ENCODE data around the gene MYO1D.
"Not testable (repeated sequence)": the region's sequence is repeated elsewhere in the genome, so short reads cannot be mapped to it uniquely, and the experiment has no call there.

Gene MYO1D

GRCh38 chr17:32660496-32660985 lies 216.4 kb downstream of the MYO1D start:
- no peak for DNase-seq

DNA sequence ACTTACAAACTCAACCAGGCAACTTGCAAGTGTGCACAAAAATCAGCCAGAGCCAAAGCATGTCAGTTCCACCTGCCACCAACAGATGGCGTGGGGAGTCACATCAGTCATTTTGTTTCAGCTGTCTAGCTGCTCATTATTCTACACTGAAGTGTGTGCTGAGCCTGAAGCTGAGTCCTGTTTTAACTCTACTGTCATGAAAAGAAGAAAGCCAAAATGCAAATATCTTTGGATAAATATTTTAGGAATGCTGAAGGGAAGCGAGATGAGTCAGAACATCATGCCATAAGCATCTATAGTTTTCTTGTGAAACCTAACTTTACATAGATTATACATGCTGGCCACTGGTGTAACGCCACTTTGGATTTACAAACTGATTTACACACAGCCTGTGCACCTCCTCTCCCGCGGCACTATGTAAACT lies 217.5 kb downstream of the MYO1D start:
- DNase-seq: peak; percentile 90

GRCh38 chr17:32658470-32659418 lies 218.2 kb downstream of the MYO1D start:
- no peak for DNase-seq

DNA sequence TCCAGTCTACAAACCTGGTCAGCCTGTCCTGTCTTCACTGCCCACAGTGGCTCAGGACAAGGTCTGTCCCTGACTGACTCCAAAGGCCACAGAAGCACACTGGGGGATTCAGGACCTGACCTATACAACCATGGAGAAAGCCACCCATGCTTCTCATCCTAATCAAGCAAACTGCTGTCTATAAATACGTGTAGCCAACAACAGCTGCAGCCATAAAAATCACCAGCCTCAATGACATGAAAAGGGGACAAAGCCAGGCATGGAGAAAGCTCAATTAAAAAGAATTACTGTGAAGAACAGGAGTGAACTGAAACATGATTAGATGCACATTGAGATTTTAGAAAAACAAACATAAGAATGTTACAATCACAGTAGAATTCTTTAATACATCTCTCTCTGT lies 220.0 kb downstream of the MYO1D start:
- no peak for DNase-seq

- DNase-seq: no peak
These were observed 222.6 kb downstream of the MYO1D start for GRCh38 chr17:32654324-32654723.

- no peak for DNase-seq
These were observed 225.8 kb downstream of the MYO1D start for GRCh38 chr17:32651084-32651483.

GRCh38 chr17:32648450-32648849 lies 228.5 kb downstream of the MYO1D start:
- DNase-seq: no peak

- DNase-seq: no peak
These were observed 230.0 kb downstream of the MYO1D start for GRCh38 chr17:32646941-32647340.

- DNase-seq: not testable (repeated sequence)
These were observed 235.4 kb downstream of the MYO1D start for GRCh38 chr17:32641514-32641913.

- no peak for DNase-seq
These were observed 240.2 kb downstream of the MYO1D start for GRCh38 chr17:32636598-32637218.

DNA sequence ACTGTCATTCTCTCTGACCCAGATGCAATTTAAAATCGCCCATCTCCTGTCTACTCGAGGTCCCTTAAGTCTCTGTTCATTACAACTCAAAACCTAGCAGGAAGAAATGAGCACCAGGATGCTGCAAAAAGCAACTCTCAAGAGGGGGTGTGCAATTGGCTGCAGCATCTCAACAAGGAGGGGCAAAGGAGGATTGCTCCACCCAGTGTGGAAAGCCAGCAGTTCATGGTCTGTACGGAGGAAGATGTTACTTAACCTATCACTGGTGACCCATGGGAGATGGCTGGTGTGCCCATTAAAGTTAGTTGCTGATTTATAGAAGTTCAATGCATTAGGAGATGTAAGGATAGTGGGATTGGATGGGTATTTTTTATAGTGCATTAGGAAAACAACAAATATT lies 242.8 kb downstream of the MYO1D start:
- DNase-seq: no peak

DNA sequence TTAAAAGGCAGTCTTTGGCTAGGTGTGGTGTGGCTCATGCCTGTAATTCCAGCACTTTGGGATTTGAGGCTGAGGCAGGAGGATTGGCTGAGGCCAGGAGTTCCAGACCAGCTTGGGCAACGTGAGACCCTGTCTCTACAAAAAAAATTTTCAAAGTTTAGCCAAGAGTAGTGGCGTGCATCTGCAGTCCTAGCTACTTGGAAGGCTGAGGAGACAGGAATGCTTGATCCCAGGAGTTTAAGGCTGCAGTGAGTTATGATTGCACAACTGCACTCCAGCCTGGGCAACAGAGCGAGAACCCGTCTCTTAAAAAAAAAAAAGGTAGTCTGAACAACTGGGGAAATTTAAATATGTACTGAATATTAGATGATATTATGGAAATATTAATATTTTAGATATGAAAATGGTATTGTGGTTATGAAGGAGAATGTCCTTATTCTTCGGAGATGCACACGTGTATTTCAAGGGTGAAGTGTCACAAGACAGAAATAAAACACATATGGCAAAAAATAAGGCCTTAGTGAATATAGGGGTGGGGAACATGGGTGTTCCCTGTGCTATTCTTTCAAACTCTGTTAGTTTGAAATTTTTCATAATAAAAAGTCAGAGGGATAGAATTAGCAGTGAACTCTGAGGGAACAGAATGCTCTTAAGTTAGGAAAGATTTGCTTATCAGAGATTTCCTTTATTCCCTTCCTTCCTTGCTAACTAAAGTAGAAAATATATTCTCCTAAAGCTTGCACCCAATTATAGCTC lies 245.4 kb downstream of the MYO1D start:
- no peak for DNase-seq

GRCh38 chr17:32629563-32630190 lies 247.2 kb downstream of the MYO1D start:
- DNase-seq: no peak

- DNase-seq: no peak
These were observed 248.5 kb downstream of the MYO1D start for GRCh38 chr17:32628271-32629044.

DNA sequence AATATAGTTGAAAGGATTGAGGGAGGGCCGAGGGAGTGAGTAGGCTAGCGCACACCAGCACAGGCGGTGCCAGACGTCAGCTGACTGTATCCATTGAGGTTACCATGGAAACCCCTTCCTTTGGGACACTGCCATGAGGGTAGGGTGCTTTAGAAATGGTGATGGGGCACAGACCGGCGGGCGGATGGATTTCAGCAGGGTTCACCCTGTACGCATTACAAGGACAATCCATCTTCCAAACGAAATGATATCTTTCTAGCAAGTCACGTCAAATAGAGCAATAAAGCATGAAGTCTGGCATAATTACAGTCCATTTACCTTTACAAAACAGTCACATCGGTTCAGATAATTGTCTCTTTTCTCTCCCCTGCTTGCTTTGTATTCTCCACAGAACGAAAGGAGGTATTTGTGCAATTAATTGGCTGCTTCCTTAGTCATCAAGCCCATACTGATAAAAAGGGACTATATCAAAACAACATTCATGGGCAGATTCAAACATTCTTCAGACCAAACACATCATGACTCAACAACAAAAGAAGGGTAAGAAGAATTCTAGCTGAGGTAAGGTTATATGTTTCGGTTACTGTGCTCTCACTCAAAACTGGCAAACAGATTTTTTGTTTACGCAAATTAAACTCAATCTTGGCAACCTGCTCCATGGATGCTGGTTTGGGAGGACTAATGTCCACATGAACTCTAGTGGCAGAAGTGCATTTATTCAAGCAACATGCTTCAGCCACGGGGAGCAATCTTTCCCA lies 249.5 kb downstream of the MYO1D start:
- peak; percentile 77 for DNase-seq

DNA sequence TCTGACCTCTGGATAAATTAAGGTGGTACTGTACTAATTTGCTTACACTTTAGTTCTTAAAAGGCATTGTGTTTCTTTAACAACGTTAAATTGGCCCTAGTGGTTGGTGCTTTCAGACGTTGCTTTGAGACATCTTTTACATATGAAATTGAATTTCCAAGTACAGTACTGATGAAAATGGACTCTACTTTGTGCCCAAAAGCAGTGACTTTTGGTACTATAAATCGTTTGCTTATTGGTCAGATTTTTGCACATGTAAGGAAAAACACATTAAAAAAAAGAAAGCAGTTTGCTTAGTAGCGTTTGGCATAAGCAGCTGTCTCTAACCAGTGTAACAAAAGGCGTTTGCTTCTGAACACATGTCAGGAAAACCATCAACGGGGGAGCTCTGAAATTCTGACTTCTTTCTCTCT lies 250.5 kb downstream of the MYO1D start:
- DNase-seq: peak; percentile 17

GRCh38 chr17:32625971-32626370 lies 251.0 kb downstream of the MYO1D start:
- no peak for DNase-seq

DNA sequence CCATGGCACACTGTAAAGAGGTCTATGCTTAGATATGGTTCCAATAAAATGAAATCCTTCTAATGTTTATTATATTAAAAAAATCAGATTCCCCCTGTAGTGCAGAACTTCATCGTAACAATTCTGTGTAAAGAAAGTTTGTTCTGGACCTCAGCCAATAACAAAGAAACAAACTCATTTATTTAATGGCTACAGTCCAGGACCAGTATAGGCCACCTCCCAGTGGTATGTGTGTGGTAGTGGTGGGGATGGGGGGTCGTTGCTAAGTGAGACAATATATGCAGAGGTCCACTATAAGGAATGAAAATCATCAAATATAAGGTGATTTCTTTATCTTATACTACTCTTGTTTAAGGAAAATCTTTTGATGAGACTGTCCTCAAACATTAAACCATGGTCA lies 253.7 kb downstream of the MYO1D start:
- no peak for DNase-seq

GRCh38 chr17:32622540-32622939 lies 254.4 kb downstream of the MYO1D start:
- DNase-seq: no peak

DNA sequence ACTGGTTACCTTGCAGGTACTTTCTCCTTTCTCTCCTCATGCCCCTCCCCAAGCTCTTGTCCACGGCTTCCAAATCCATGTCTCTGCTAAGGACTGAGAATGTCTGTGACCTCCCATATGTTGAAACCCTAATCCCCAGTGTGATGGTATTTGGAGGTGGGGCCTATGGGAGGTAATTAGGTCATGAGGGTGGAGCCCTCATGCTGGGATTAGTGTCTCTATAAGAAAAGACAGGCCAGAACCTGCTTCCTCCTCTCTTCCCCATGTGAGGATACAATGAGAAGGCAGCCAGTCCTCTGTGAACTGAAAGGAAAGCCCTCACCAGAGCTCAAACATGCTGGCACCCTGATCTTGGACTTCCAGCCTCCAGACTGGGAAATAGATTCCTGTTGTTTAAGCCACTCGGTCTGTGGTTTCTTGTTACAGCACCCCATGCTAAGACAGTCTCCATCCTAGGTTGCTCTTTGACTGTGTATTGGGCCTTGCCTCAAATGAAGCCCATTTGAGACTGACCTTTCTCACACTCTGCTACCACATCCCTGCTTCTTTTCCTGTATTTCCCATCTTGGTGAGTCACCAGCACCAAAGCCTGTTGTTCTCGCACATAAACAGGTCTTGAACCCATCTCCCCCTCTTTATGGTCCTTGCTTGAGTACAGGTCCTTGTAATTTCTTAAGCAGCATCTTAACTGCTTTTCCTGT lies 255.2 kb downstream of the MYO1D start:
- DNase-seq: no peak

DNA sequence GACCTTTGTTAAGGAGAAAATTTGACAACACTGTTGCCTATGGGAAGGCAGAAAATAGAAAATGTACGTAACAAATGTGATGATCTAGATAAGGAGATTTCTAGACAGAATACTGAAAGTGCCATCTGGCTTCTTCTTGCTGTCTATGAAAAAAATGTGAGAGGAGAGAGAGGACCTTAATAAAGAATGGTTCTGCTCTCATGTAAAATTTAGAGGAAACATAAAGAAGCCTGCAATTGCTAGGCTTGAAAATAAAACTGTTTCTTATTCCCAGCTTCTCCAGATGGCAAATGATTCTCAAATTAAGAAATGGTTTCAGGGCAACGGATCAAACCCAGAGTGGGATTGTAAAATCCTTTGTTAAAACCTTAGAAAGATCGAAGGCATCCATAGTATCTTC lies 261.6 kb downstream of the MYO1D start:
- DNase-seq: no peak

Measured in midbrain (tissue), 1 donor.